ENCODE measurements around the gene NMRK1.

DNA sequence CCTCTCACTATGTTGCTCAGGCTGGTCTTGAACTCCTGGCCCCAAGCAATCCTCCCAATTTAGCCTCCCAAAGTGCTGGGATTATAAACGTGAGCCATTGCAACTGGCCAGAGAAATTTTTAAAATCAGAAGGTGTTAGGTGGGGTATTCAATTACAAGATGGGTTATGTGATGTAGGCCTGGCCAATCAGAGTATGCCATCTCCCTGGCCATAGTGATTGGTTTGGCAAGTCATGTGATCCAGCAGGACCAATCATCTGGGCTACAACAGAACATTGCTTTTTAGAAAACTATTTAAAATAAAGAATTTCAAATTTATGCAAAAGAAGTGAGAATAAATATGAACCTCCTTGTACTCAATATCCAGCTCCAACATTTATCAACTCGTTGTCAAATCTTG is 22.4 kb downstream of the NMRK1 start:
- no peak for TF ChIP-seq POLR2A (IDR thresholded peaks at IDR 0.05; ENCODE audit: low read depth, low read length)
- TF ChIP-seq CTCF (IDR thresholded peaks at IDR 0.05; ENCODE audit: extremely low read depth in 1 of 2, insufficient read depth in 1 of 2, low read depth in 1 of 2, low read length in 2 of 2) = no peak
- no peak for TF ChIP-seq JUN (IDR thresholded peaks at IDR 0.05; ENCODE audit: borderline replicate concordance, insufficient read depth, insufficient read length, low read depth)
- TF ChIP-seq, protein P1, sequence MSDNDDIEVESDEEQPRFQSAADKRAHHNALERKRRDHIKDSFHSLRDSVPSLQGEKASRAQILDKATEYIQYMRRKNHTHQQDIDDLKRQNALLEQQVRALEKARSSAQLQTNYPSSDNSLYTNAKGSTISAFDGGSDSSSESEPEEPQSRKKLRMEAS (IDR thresholded peaks at IDR 0.05; ENCODE audit: insufficient read depth, insufficient read length) = no peak

Data from endothelial cell of umbilical vein (primary cell).